CD4-positive, CD25-positive, alpha-beta regulatory T cell (primary cell): Measurements from ENCODE around the gene C10orf71. TPM values are rescaled to one million over a fixed set of nuclear protein-coding genes. Genes with fewer than 3 reads are reported as not detected.

Experiments
- ATAC-seq, 2 donors: fragments of 150-1000 bp; cut with Tn5 transposase; one replicate each; pipeline ENCODE4 v1.10.0; 2021; ENCODE audit warnings: low read depth in 2 of 2, moderate number of reproducible peaks in 2 of 2, moderate library complexity in 1 of 2
- DNase-seq, 3 donors: peaks; one replicate each; pipeline versions ENCODE4 v3.0.0 to v3.0.0-alpha.2; 2012 to 2022; ENCODE audit warnings: mixed read lengths in 1 of 3
- H3K27ac ChIP-seq: one replicate; pipeline ENCODE4 v1.7.0; 2013; ENCODE audit warnings: mild to moderate bottlenecking, low read length; ENCODE audit not compliant: insufficient read depth, poor library complexity, severe bottlenecking
- H3K27me3 ChIP-seq: one replicate; pipeline ENCODE4 v1.7.0; 2013; ENCODE audit warnings: low read length; ENCODE audit not compliant: control insufficient read depth, insufficient read depth
- H3K36me3 ChIP-seq: one replicate; pipeline ENCODE4 v1.7.0; 2013; ENCODE audit warnings: mild to moderate bottlenecking, low read length, moderate library complexity; ENCODE audit not compliant: control insufficient read depth, insufficient read depth
- H3K4me1 ChIP-seq: 2 replicates; pipeline ENCODE4 v1.7.0; 2013; ENCODE audit warnings: mild to moderate bottlenecking, low read length; ENCODE audit not compliant: insufficient read depth, control insufficient read depth, poor library complexity, severe bottlenecking
- H3K4me3 ChIP-seq: one replicate; pipeline ENCODE4 v1.7.0; 2013; ENCODE audit warnings: low read depth, mild to moderate bottlenecking, low read length, moderate library complexity
- H3K9me3 ChIP-seq, 2 experiments: 1 replicate in 1 of 2; 2 replicates in 1 of 2; pipeline ENCODE4 v1.7.0; 2013; ENCODE audit warnings: low read length in 2 of 2, mild to moderate bottlenecking in 1 of 2, moderate library complexity in 1 of 2; ENCODE audit not compliant: control insufficient read depth in 2 of 2
- H3K27ac Mint-ChIP-seq, 3 donors: one replicate each; pipeline ENCODE4 v1.8.0; 2020 to 2022; ENCODE audit warnings: mild to moderate bottlenecking in 3 of 3, mixed read lengths in 3 of 3, moderate library complexity in 2 of 3
- H3K27me3 Mint-ChIP-seq: one replicate; pipeline ENCODE4 v1.8.0; 2022; ENCODE audit warnings: mild to moderate bottlenecking, mixed read lengths
- H3K36me3 Mint-ChIP-seq: one replicate; pipeline ENCODE4 v1.8.0; 2020; ENCODE audit warnings: mixed read lengths
- H3K4me1 Mint-ChIP-seq, 4 donors: one replicate each; pipeline ENCODE4 v1.8.0; 2020 to 2022; ENCODE audit warnings: mixed read lengths in 4 of 4, mild to moderate bottlenecking in 1 of 4
- H3K4me3 Mint-ChIP-seq, 4 donors: one replicate each; pipeline ENCODE4 v1.8.0; 2020 to 2022; ENCODE audit warnings: mild to moderate bottlenecking in 4 of 4, mixed read lengths in 4 of 4, moderate library complexity in 3 of 4
- H3K9me3 Mint-ChIP-seq, 7 donors: one replicate each; pipeline ENCODE4 v1.8.0; 2020 to 2022; ENCODE audit warnings: mixed read lengths in 7 of 7, mild to moderate bottlenecking in 3 of 7, moderate library complexity in 2 of 7
- polyA plus RNA-seq, 4 donors: library from polyadenylated mRNA; unstranded; fragments of 300-500 nt; fragmentation: Illumina TruSeq; gene quantifications; one replicate each; pipeline ENCODE4 v1.2.3, GENCODE V29; 2021
- total RNA-seq: library from RNA; stranded (reverse); gene quantifications from one replicate; pipeline ENCODE4 v1.2.3, GENCODE V29; 2022

The C10orf71 gene
- total and polyA plus RNA-seq, 5 donors from 2014 or later, result not detected

DNA sequence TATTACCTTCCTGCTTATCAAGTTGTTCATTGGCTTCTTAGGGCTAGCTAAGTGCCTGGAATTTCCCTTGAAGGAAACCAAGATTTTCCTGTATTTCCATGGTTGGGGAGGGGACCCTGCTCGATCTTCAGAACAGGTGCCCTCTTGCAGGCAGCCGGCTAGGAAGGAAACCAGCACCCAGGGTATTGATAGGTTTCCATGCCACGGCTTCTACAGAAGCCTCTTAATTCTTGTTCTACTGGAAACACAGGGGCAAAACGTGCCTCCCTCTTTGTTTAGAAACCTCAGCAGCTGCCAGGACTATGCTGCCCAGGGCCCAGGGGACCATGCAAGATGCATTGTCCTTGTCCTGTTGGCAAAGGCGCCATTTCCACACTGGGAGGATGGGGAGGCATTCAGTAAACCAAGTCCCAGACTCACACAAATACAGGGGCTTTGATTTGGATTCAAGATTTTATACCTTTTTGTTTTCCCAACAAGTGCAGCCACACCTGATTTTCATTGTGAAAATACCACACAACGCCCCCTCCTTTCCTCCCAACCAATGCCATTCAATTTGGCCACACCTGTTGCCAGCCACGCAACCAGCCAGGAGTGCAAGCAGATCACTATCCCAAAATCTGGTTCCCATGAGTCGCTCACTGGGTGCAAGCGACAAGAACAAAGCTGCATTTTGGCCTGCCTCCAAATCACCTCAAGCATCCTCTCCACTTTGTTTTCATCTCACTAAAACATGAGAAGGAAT is 29.6 kb downstream of the C10orf71 start:
- no peak overlapping the region for H3K27ac ChIP-seq
- Mint-ChIP-seq H3K27me3 (peaks cover 4% of the 10 kb centered on the region), H3K4me3 (no peak overlapping the region), H3K4me1 (no peaks in the 10 kb centered on the region), H3K27ac (no peak overlapping the region), H3K9me3 (peaks cover 0 to 2% (median 0%) of the 10 kb centered on the region in 7 donors), H3K36me3 (no peaks in the 10 kb centered on the region)
- no peak overlapping the region for H3K4me3 ChIP-seq
- no peak for DNase-seq
- no peaks in the 10 kb centered on the region for H3K9me3 ChIP-seq
- no peaks in the 10 kb centered on the region for H3K36me3 ChIP-seq
- no peak for ATAC-seq
- H3K27me3 ChIP-seq, result no peaks in the 10 kb centered on the region
- no peaks in the 10 kb centered on the region for H3K4me1 ChIP-seq

DNA sequence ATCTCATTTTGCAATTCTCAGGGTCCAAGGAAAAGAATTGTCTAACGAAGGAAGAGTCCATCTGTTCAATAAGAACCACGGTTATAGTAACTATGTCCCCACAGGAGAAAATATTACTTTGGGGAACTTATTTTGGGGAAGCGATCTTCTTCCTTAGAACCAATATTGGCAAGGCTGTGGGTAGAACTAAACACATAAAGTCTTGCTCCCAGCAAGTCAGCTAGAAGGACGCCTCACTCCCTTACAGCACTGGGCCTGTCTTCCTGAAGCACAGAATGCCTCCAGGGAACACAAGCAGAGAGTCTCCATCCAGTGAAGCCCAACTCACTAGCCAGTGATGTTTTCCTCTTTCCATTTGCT is 30.2 kb downstream of the C10orf71 start:
- H3K27me3 ChIP-seq, result no peaks in the 10 kb centered on the region
- DNase-seq (no peak), ATAC-seq (no peak)
- Mint-ChIP-seq H3K36me3 (no peaks in the 10 kb centered on the region), H3K27ac (no peak overlapping the region), H3K4me3 (no peak overlapping the region), H3K4me1 (no peaks in the 10 kb centered on the region), H3K9me3 (peaks cover 0 to 2% (median 0%) of the 10 kb centered on the region in 7 donors), H3K27me3 (peaks cover 4% of the 10 kb centered on the region)
- no peaks in the 10 kb centered on the region for H3K9me3 ChIP-seq
- no peaks in the 10 kb centered on the region for H3K4me1 ChIP-seq
- H3K27ac ChIP-seq, result no peak overlapping the region
- no peak overlapping the region for H3K4me3 ChIP-seq
- no peaks in the 10 kb centered on the region for H3K36me3 ChIP-seq

DNA sequence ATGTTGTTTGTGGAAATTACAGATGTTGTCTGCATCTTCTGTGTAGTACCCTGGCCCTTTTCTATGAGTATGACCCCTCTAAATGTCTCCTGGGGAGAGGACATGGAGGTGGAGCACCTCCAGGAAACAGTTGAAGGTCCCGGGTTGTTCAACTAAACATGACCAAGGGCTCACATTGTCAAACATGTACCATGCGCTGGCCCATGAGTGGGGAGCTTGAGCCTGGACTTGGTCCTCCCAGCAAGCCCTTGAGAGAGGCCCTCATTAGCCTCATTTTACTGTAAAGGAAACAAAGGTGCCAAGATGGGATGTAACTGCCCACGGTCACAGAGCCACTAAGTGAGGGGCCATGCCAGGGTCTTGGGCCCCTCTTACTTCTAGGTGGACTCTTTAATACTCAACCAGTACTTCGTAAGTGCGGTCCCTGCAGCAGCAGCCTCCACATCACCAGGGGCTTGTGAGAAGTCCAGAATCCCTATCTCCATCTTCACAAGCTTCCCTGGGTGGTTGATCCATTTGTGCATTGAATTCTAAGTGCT is 31.2 kb downstream of the C10orf71 start:
- Histone ChIP-seq H3K36me3 (no peaks in the 10 kb centered on the region), H3K4me1 (no peaks in the 10 kb centered on the region), H3K27ac (no peak overlapping the region), H3K9me3 (peaks cover 0 to 2% of the 10 kb centered on the region in 2 experiments), H3K27me3 (no peaks in the 10 kb centered on the region), H3K4me3 (no peak overlapping the region)
- DNase-seq (no peak), ATAC-seq (no peak)
- H3K9me3 Mint-ChIP-seq, result peaks cover 0 to 7% (median 3%) of the 10 kb centered on the region in 7 donors
- peaks cover 4% of the 10 kb centered on the region for H3K27me3 Mint-ChIP-seq
- H3K27ac Mint-ChIP-seq, result peak overlapping the region in 1 of 3 donors; percentile 28
- no peak overlapping the region for H3K4me3 Mint-ChIP-seq
- no peaks in the 10 kb centered on the region for H3K36me3 Mint-ChIP-seq
- H3K4me1 Mint-ChIP-seq, result peaks cover 0 to 2% (median 0%) of the 10 kb centered on the region in 4 donors

DNA sequence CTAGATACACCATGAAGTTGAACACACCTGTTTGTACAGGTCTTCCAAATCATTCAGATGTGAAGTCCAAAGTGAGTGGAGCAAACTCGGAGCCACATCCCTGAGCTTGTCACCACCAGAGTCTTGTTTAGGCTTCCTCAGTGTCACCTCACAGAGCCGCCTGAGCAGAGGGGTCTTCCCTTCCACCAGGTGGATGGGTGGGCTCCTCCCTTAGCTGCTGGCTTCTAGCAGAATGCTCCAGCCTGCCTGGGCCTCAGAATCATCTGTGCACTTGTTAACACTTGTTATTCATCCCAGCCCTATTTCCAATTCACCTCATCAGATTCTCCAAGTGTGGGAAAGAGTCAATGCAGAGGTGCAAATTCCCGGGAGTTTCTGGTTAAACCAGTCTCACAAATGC is 32.5 kb downstream of the C10orf71 start:
- peaks cover 4% of the 10 kb centered on the region for H3K27me3 Mint-ChIP-seq

DNA sequence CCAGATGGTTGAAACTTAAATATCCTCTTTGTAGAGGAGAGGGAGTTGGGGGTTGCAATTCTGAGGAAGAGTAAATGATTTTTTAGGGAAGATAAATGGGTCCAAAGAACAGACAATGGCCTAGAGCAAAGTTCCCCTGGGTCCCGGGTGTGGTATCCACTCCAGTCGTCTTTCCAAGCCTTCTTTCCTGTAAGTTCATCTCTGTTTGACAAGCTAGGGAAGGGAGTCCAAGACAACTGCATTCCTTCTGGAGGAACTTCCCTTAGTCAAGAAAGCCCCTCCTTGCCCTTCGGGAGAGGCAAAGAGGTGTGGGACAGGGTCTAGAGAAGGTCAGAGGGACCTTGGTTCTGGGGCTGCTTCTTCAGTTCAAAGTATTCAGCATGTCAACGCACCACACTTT is 33.4 kb downstream of the C10orf71 start:
- no peak for DNase-seq
- Mint-ChIP-seq H3K27me3 (peaks cover 4% of the 10 kb centered on the region), H3K36me3 (no peaks in the 10 kb centered on the region), H3K27ac (no peak overlapping the region), H3K4me3 (no peak overlapping the region), H3K4me1 (peaks cover 0 to 7% (median 2%) of the 10 kb centered on the region in 4 donors), H3K9me3 (peaks cover 0 to 16% (median 5%) of the 10 kb centered on the region in 7 donors)
- H3K9me3 ChIP-seq, result peaks cover 0 to 2% of the 10 kb centered on the region in 2 experiments
- H3K4me1 ChIP-seq, result no peaks in the 10 kb centered on the region
- no peaks in the 10 kb centered on the region for H3K36me3 ChIP-seq
- H3K4me3 ChIP-seq, result no peak overlapping the region
- no peak overlapping the region for H3K27ac ChIP-seq
- H3K27me3 ChIP-seq, result no peaks in the 10 kb centered on the region
- ATAC-seq, result no peak

More for the DNA sequence above, 32.5 kb downstream of the C10orf71 start:
- Histone ChIP-seq H3K4me3 (no peak overlapping the region), H3K4me1 (no peaks in the 10 kb centered on the region), H3K27me3 (no peaks in the 10 kb centered on the region), H3K36me3 (no peaks in the 10 kb centered on the region), H3K27ac (no peak overlapping the region), H3K9me3 (peaks cover 0 to 2% of the 10 kb centered on the region in 2 experiments)
- DNase-seq (no peak), ATAC-seq (no peak)
- Mint-ChIP-seq H3K4me1 (peaks cover 0 to 7% (median 2%) of the 10 kb centered on the region in 4 donors), H3K27ac (no peak overlapping the region), H3K36me3 (no peaks in the 10 kb centered on the region), H3K4me3 (no peak overlapping the region), H3K9me3 (peaks cover 0 to 16% (median 6%) of the 10 kb centered on the region in 7 donors)

DNA sequence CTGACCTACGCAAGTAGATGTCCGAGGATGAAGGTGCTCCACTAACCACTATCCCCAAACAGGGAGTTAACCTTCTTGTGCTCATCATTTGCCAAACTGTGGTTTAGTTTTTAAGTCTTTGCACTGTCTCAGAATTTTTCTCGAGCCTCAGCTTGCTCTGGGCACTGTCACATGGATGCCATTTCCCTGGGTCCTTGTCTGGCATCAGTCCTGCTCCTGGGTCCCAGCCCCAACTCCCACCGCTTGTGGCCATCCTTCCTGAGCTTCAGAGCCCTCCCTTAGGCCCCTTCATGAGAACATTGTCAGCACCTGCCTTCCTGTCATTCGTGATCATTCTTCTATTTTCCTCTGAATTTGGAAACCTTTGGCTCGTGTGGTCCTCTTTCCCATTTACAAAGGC is 33.8 kb downstream of the C10orf71 start:
- Histone ChIP-seq H3K9me3 (peaks cover 0 to 2% of the 10 kb centered on the region in 2 experiments), H3K4me3 (no peak overlapping the region), H3K27me3 (no peaks in the 10 kb centered on the region), H3K36me3 (no peaks in the 10 kb centered on the region), H3K27ac (no peak overlapping the region), H3K4me1 (no peaks in the 10 kb centered on the region)
- Mint-ChIP-seq H3K27ac (no peak overlapping the region), H3K4me1 (peaks cover 0 to 7% (median 2%) of the 10 kb centered on the region in 4 donors), H3K27me3 (peaks cover 4% of the 10 kb centered on the region), H3K9me3 (peaks cover 0 to 16% (median 5%) of the 10 kb centered on the region in 7 donors), H3K36me3 (no peaks in the 10 kb centered on the region), H3K4me3 (peak overlapping the region in 1 of 4 donors; percentile 43)
- no peak for DNase-seq
- ATAC-seq, result no peak

DNA sequence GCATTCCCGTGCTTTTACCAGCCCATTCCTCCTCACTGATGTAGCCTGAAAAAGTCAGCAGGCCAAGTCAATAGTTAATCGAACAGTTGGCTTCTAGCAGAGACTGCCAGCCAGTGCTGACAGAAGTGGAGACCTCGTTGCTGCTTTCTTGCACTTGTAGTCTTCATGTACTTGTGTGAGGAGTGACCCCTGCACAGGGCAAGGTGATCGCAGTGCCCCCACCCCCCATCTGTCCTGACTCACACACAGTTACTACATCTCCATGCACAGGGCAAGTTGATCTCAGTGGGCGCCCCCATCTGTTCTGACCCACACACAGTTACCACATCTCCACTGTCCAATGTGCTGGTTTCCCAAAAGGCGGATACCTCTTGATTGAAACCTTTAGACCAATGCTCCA is 34.2 kb downstream of the C10orf71 start:
- Mint-ChIP-seq H3K27me3 (peaks cover 4% of the 10 kb centered on the region), H3K4me1 (peaks cover 0 to 7% (median 2%) of the 10 kb centered on the region in 4 donors), H3K27ac (no peak overlapping the region), H3K4me3 (peak overlapping the region in 1 of 4 donors; percentile 43), H3K9me3 (peaks cover 0 to 16% (median 6%) of the 10 kb centered on the region in 7 donors), H3K36me3 (no peaks in the 10 kb centered on the region)
- H3K4me1 ChIP-seq, result no peaks in the 10 kb centered on the region
- H3K4me3 ChIP-seq, result no peak overlapping the region
- peaks cover 0 to 2% of the 10 kb centered on the region in 2 experiments for H3K9me3 ChIP-seq
- no peak overlapping the region for H3K27ac ChIP-seq
- H3K36me3 ChIP-seq, result no peaks in the 10 kb centered on the region
- DNase-seq, result no peak
- no peaks in the 10 kb centered on the region for H3K27me3 ChIP-seq
- no peak for ATAC-seq
